OCI-LY1 (cell line): ENCODE results near the gene TRIB2.

ENCODE experiments used
- H2AFZ ChIP-seq: fragments of 200-600 bp; sonication (generic), shearing (Covaris generic); 2 replicates; pipeline ENCODE4 v1.6.0; 2014; ENCODE audit warnings: antibody characterized with exemption, mild to moderate bottlenecking, low read length
- H3F3A ChIP-seq: fragments of 200-600 bp; sonication (generic), shearing (Covaris generic); 2 replicates; pipeline ENCODE4 v1.6.0; 2014; ENCODE audit warnings: mild to moderate bottlenecking, antibody characterized with exemption, low read length, moderate library complexity; ENCODE audit not compliant: insufficient read depth
- H3K27ac ChIP-seq: fragments of 200-600 bp; sonication (generic); 2 replicates; pipeline ENCODE4 v1.5.1; 2014; ENCODE audit warnings: low read length, mixed run types, mild to moderate bottlenecking, low read depth; ENCODE audit not compliant: poor library complexity, severe bottlenecking
- H3K27me3 ChIP-seq: fragments of 200-600 bp; sonication (generic); 2 replicates; pipeline ENCODE4 v1.6.0; 2014; ENCODE audit warnings: antibody characterized with exemption, mild to moderate bottlenecking, low read length, moderate library complexity; ENCODE audit not compliant: insufficient read depth
- H3K36me3 ChIP-seq: fragments of 200-600 bp; sonication (generic); 2 replicates; pipeline ENCODE4 v1.6.1; 2014; ENCODE audit warnings: mild to moderate bottlenecking, antibody characterized with exemption, low read length, moderate library complexity, mixed read lengths; ENCODE audit not compliant: insufficient read depth
- H3K4me1 ChIP-seq: fragments of 200-600 bp; sonication (generic); 2 replicates; pipeline ENCODE4 v1.5.1; 2014; ENCODE audit warnings: mild to moderate bottlenecking, low read length, moderate library complexity; ENCODE audit not compliant: insufficient read depth, severe bottlenecking
- H3K4me2 ChIP-seq: fragments of 200-600 bp; sonication (generic), shearing (Covaris generic); 2 replicates; pipeline ENCODE4 v1.6.1; 2014; ENCODE audit warnings: low read length
- H3K4me3 ChIP-seq: fragments of 200-600 bp; sonication (generic); 2 replicates; pipeline ENCODE4 v1.5.1; 2014; ENCODE audit warnings: low read length, low read depth, mild to moderate bottlenecking, mixed read lengths; ENCODE audit not compliant: poor library complexity, severe bottlenecking
- H3K79me2 ChIP-seq: fragments of 200-600 bp; shearing (Covaris generic); 2 replicates; pipeline ENCODE4 v1.6.1; 2016; ENCODE audit warnings: mixed run types, low read length, mixed read lengths; ENCODE audit not compliant: insufficient read depth
- H3K9ac ChIP-seq: fragments of 200-600 bp; sonication (generic), shearing (Covaris generic); 2 replicates; pipeline ENCODE4 v1.6.1; 2014; ENCODE audit warnings: mild to moderate bottlenecking, low read length, mixed read lengths
- H3K9me2 ChIP-seq: fragments of 200-600 bp; sonication (generic), shearing (Covaris generic); 2 replicates; pipeline ENCODE4 v1.6.1; 2014; ENCODE audit warnings: low read depth, mild to moderate bottlenecking, low read length, mixed read lengths
- H3K9me3 ChIP-seq: fragments of 200-600 bp; shearing (Covaris generic); 2 replicates; pipeline ENCODE4 v1.6.1; 2014; ENCODE audit warnings: low read length, mixed read lengths
- H4K20me1 ChIP-seq: fragments of 200-600 bp; sonication (generic), shearing (Covaris generic); 2 replicates; pipeline ENCODE4 v1.6.0; 2016; ENCODE audit warnings: mild to moderate bottlenecking, low read length; ENCODE audit not compliant: insufficient read depth
- EZH2 ChIP-seq: fragments of 200-600 bp; sonication (generic), shearing (Covaris generic); IDR thresholded peaks from 2 replicates; pipeline ENCODE4 v1.8.0; 2017; ENCODE audit warnings: borderline replicate concordance, mixed run types, mild to moderate bottlenecking, antibody characterized with exemption, low read length, moderate library complexity, mixed read lengths
- TF ChIP-seq, protein P1 (sequence below): fragments of 200-600 bp; sonication (generic), shearing (Covaris generic); IDR thresholded peaks from 2 replicates; pipeline ENCODE4 v1.5.1; 2017; ENCODE audit warnings: mild to moderate bottlenecking, antibody characterized with exemption, low read length, moderate library complexity, mixed read lengths

Gene TRIB2

DNA sequence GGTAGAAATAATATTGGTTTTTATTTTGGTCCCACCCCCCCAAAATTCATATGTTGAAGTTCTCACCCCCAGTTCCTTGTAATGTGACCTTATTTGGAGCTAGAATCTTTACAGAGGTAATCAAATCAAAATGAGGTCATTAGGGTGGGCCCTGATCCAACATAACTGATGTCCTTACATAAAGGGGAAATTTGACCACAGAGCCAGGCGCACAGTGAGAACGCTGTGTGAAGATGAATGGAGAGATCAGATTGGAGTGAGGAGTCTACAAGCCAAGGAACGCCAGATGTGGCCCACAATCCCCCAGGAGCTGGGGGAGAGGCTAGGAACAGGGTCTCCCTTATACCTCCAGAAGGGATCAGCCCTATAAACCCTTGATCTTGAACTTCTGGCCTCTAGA, 31.6 kb upstream of the TRIB2 start:
- H3K27me3 ChIP-seq = no peaks in the 10 kb centered on the region

DNA sequence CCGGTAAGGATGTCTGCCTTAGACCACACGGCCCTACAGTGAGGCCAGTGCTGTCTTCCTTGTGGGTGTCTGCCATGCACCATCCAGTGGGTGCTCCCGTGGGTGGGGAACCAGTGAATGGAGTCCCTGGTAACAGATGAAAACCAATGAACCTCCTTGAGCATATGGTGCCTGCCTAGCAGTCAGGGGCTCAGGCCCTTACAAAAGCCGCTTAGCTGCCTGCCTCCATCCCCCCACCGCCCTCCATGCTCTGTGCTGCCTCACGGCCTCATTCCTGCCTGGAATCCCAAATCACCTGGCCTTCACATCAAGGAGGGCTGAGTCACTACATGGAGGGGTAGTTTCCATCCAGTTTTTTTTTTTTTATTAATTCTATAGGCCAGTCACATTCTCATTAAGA, 30.8 kb upstream of the TRIB2 start:
- Histone ChIP-seq H2AFZ (no peak overlapping the region), H3K9me2 (no peaks in the 10 kb centered on the region), H3K27me3 (no peaks in the 10 kb centered on the region), H3K4me3 (no peak overlapping the region), H3K9me3 (peaks cover 4% of the 10 kb centered on the region; the same call in 1 of the 2 replicates), H3K36me3 (no peaks in the 10 kb centered on the region; the same call in 1 of the 2 replicates), H3F3A (no peaks in the 10 kb centered on the region), H3K4me1 (no peaks in the 10 kb centered on the region), H3K27ac (no peak overlapping the region), H3K4me2 (no peak overlapping the region), H4K20me1 (no peaks in the 10 kb centered on the region), H3K79me2 (no peaks in the 10 kb centered on the region), H3K9ac (no peak overlapping the region)
- TF ChIP-seq, protein P1, sequence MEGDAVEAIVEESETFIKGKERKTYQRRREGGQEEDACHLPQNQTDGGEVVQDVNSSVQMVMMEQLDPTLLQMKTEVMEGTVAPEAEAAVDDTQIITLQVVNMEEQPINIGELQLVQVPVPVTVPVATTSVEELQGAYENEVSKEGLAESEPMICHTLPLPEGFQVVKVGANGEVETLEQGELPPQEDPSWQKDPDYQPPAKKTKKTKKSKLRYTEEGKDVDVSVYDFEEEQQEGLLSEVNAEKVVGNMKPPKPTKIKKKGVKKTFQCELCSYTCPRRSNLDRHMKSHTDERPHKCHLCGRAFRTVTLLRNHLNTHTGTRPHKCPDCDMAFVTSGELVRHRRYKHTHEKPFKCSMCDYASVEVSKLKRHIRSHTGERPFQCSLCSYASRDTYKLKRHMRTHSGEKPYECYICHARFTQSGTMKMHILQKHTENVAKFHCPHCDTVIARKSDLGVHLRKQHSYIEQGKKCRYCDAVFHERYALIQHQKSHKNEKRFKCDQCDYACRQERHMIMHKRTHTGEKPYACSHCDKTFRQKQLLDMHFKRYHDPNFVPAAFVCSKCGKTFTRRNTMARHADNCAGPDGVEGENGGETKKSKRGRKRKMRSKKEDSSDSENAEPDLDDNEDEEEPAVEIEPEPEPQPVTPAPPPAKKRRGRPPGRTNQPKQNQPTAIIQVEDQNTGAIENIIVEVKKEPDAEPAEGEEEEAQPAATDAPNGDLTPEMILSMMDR = no peak
- no peak for TF ChIP-seq EZH2

More for the DNA sequence above, 31.6 kb upstream of the TRIB2 start:
- Histone ChIP-seq H3K4me1 (no peaks in the 10 kb centered on the region), H3K27ac (no peak overlapping the region), H4K20me1 (no peaks in the 10 kb centered on the region), H3K36me3 (no peaks in the 10 kb centered on the region), H3K9me2 (no peaks in the 10 kb centered on the region), H3K4me2 (no peak overlapping the region), H3K9ac (no peak overlapping the region), H3F3A (no peaks in the 10 kb centered on the region), H3K4me3 (no peak overlapping the region), H3K9me3 (peaks cover 4% of the 10 kb centered on the region; the same call in 1 of the 2 replicates), H3K79me2 (no peaks in the 10 kb centered on the region), H2AFZ (no peak overlapping the region)
- TF ChIP-seq, protein P1 = no peak
- TF ChIP-seq EZH2 = no peak

- Histone ChIP-seq H3K4me2 (no peak overlapping the region), H3K36me3 (no peaks in the 10 kb centered on the region; the same call in 1 of the 2 replicates), H3K27me3 (no peaks in the 10 kb centered on the region), H3K27ac (no peak overlapping the region), H3K79me2 (no peaks in the 10 kb centered on the region), H3K9me2 (no peaks in the 10 kb centered on the region), H3K9me3 (peaks cover 9% of the 10 kb centered on the region; the same call in 1 of the 2 replicates), H4K20me1 (no peaks in the 10 kb centered on the region), H2AFZ (no peak overlapping the region), H3K4me1 (no peaks in the 10 kb centered on the region), H3K9ac (no peak overlapping the region), H3K4me3 (no peak overlapping the region), H3F3A (no peaks in the 10 kb centered on the region)
- TF ChIP-seq, protein P1 = no peak
- no peak for TF ChIP-seq EZH2
Observed at GRCh38 chr2:12686708-12687283, 29.9 kb upstream of the TRIB2 start.
